Heart right ventricle (tissue), 16 donors: ENCODE data around the gene CFAP299. TPM values are rescaled to one million over a fixed set of nuclear protein-coding genes. Genes with fewer than 3 reads are reported as not detected.
A peak's percentile ranks its signal among the peaks of the same experiment; 100 is the strongest.

Experiments used
- ATAC-seq, 8 donors: fragments of 200-7000 bp; cut with Tn5 transposase; one replicate each; pipeline ENCODE4 v1.9.1; 2020; ENCODE audit warnings: mild to moderate bottlenecking in 8 of 8, moderate library complexity in 8 of 8, moderate number of reproducible peaks in 1 of 8
- DNase-seq, 2 donors: peaks; one replicate each; pipeline ENCODE4 v3.0.0-alpha.2; 2020
- H3K27ac ChIP-seq, 10 donors: fragments of 200-600 bp; sonication (generic) in 2 of 10; one replicate each; pipeline versions ENCODE4 v1.5.0 to v1.8.0; 2020 to 2022; ENCODE audit warnings: mild to moderate bottlenecking in 3 of 10
- H3K27me3 ChIP-seq, 7 donors: fragments of 200-600 bp; one replicate each; pipeline ENCODE4 v1.8.0; 2021 to 2022; ENCODE audit warnings: mild to moderate bottlenecking in 2 of 7
- H3K36me3 ChIP-seq, 9 donors: fragments of 200-600 bp; sonication (generic) in 1 of 9; one replicate each; pipeline versions ENCODE4 v1.5.0 to v1.8.0; 2020 to 2022; ENCODE audit warnings: mild to moderate bottlenecking in 2 of 9
- H3K4me1 ChIP-seq, 9 donors: fragments of 200-600 bp; sonication (generic) in 1 of 9; one replicate each; pipeline versions ENCODE4 v1.5.0 to v1.8.0; 2020 to 2022; ENCODE audit warnings: mild to moderate bottlenecking in 4 of 9
- H3K4me3 ChIP-seq, 10 donors: fragments of 200-600 bp; sonication (generic) in 2 of 10; one replicate each; pipeline versions ENCODE4 v1.5.0 to v1.8.0; 2020 to 2022; ENCODE audit warnings: mild to moderate bottlenecking in 7 of 10, moderate library complexity in 2 of 10
- H3K9me3 ChIP-seq, 11 donors: fragments of 200-600 bp in 10 of 11; sonication (generic) in 2 of 11; one replicate each; pipeline versions ENCODE4 v1.5.0 to v1.8.0; 2013 to 2022; ENCODE audit warnings: mild to moderate bottlenecking in 2 of 11, control low read depth in 1 of 11, moderate library complexity in 1 of 11
- WGBS, 2 donors: extraction: QIAGEN DNeasy Blood & Tissue Kit; methylation state at CpG; one replicate each; pipeline ENCODE4 v1.1.7; 2013; ENCODE audit warnings: inconsistent platforms in 1 of 2; 5-methylcytosine and 5-hydroxymethylcytosine counted together
- intact Hi-C, 10 donors: fragments of 100-400 bp; cut with DNase I; formaldehyde crosslinking; loops; one replicate each; pipeline versions ENCODE4 v1.11.1 to v1.14.2; 2022
- polyA plus RNA-seq, 2 donors: library from polyadenylated mRNA; stranded (reverse); fragments of 200-250 nt; gene quantifications; one replicate each; pipeline ENCODE4 v1.2.3, GENCODE V29; 2013
- total RNA-seq, 10 donors: library from RNA; stranded (reverse); fragmentation: NEBNext Ultra II Directional in 3 of 10; extraction: Animal tissue kit (Norgen Biotek cat#: 25700) in 3 of 10; gene quantifications; one replicate each; pipeline versions ENCODE4 v1.2.1 to v1.2.4, GENCODE V29; 2021 to 2023
- TF ChIP-seq, protein P1 (sequence below), 9 donors: fragments of 200-600 bp; sonication (generic) in 2 of 9; IDR thresholded peaks; one replicate each; pipeline versions ENCODE4 v1.5.0 to v1.8.0; 2021 to 2022; ENCODE audit warnings: antibody characterized with exemption in 9 of 9, mild to moderate bottlenecking in 5 of 9, moderate library complexity in 1 of 9
- donor health status: Arrhythmogenic right ventricular cardiomyopathy.
- donor health status: ischemic (EF 13 %, LVEDD 7.1; RV severe dilation, severe dysfunction).
- donor health status: healthy with polysubstance abuse.
- donor health status: DM: no; HTN: yes; CAD: no.
- donor health status: DM: no; HTN: no; CAD: no.
- donor health status: ischemic (EF 25% LVEDD 6.9; RV normal size, moderate dysfunction).
- donor health status: ischemic (EF 25% LVEDD 5.7; RV mildly dilated, moderate dysfunction).
- donor health status: healthy.
- donor health status: DM: yes; HTN: yes; CAD: no.
- donor health status: Ischemic cardiomyopathy.
- donor health status: ischemic (EF 35%, LVEDD 5.7; RV mildly dilated, moderate dysfunction).
- donor health status: nonischemic (EF 11% LVEDD 7.7; RV severe dilation, severe dysfunction).
- donor health status: DM: yes; HTN: yes; CAD: no.
- donor health status: PGD.
- donor health status: ischemic (EF 29% LVEDD 5.4; RV normal size, mild dysfunction).
- donor health status: nonischemic (EF 23%, LVEDD 6.1; RV moderate dilation, normal function).

CFAP299 gene
- total and polyA plus RNA-seq, 12 donors = 0.93 TPM; not detected in 11

GRCh38 chr4:80967346-80967745 is 631.8 kb downstream of the CFAP299 start:
- no peaks in the 10 kb centered on the region for H3K4me1 ChIP-seq
- ATAC-seq (no peak), DNase-seq (no peak)
- H3K9me3 ChIP-seq = peaks cover 0 to 4% (median 0%) of the 10 kb centered on the region in 11 donors
- no peaks in the 10 kb centered on the region for H3K27me3 ChIP-seq
- intact Hi-C loops = no loop called here
- no peaks in the 10 kb centered on the region for H3K36me3 ChIP-seq
- no peak overlapping the region for H3K27ac ChIP-seq
- no peak overlapping the region for H3K4me3 ChIP-seq
- 83% methylated on average over 4 of the region's 4 CpGs for WGBS, 2 donors
- TF ChIP-seq, protein P1, sequence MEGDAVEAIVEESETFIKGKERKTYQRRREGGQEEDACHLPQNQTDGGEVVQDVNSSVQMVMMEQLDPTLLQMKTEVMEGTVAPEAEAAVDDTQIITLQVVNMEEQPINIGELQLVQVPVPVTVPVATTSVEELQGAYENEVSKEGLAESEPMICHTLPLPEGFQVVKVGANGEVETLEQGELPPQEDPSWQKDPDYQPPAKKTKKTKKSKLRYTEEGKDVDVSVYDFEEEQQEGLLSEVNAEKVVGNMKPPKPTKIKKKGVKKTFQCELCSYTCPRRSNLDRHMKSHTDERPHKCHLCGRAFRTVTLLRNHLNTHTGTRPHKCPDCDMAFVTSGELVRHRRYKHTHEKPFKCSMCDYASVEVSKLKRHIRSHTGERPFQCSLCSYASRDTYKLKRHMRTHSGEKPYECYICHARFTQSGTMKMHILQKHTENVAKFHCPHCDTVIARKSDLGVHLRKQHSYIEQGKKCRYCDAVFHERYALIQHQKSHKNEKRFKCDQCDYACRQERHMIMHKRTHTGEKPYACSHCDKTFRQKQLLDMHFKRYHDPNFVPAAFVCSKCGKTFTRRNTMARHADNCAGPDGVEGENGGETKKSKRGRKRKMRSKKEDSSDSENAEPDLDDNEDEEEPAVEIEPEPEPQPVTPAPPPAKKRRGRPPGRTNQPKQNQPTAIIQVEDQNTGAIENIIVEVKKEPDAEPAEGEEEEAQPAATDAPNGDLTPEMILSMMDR (IDR thresholded peaks at IDR 0.05) = no peak

DNA sequence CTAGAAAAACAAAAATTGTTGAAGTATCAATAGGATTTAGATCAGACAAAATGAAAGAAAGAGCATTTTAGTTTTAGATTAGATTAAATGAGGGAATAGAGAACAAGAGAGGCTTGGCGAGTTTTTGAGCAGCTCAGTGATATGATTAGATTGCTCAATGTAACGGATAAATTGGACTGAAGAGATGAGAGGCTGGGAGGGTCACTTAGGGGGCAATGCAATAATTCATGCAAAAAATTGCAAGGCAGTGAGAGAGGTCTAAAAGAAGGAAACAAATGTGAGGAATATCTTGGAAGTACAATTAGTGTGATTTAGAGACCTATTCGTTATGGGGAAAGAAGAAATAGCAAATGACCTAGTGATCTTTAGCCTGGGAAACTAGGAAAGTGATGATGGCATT is 644.7 kb downstream of the CFAP299 start:
- TF ChIP-seq, protein P1 (IDR thresholded peaks at IDR 0.05) = no peak
- DNase-seq (no peak), ATAC-seq (no peak)
- intact Hi-C loops = no loop called here
- Histone ChIP-seq H3K27me3 (peaks cover 0 to 20% (median 0%) of the 10 kb centered on the region in 7 donors), H3K36me3 (no peaks in the 10 kb centered on the region), H3K4me3 (no peak overlapping the region), H3K9me3 (no peaks in the 10 kb centered on the region), H3K4me1 (no peaks in the 10 kb centered on the region), H3K27ac (no peak overlapping the region)
- 70 to 74% methylated on average over 3 of the region's 3 CpGs for WGBS, 2 donors

- Histone ChIP-seq H3K9me3 (no peaks in the 10 kb centered on the region), H3K4me3 (no peak overlapping the region), H3K27ac (no peak overlapping the region), H3K4me1 (no peaks in the 10 kb centered on the region), H3K36me3 (no peaks in the 10 kb centered on the region), H3K27me3 (peaks cover 0 to under 1% (median 0%) of the 10 kb centered on the region in 7 donors)
- TF ChIP-seq, protein P1 (IDR thresholded peaks at IDR 0.05) = no peak
- DNase-seq (no peak), ATAC-seq (no peak)
- intact Hi-C loops = loop anchor here in 2 of 10 donors (5.0 kb wide), 2 partner anchors 619 to 624 kb away; no protein-coding TSS in a partner anchor
These were observed 650.5 kb downstream of the CFAP299 start for GRCh38 chr4:80986011-80986410.

- WGBS, 2 donors = 3 to 9% methylated on average over 2 of the region's 2 CpGs
- no peak for ATAC-seq
- TF ChIP-seq, protein P1 (IDR thresholded peaks at IDR 0.05) = peak in 8 of 9 donors; percentile 28 to 70 (median 64)
These were observed 654.5 kb downstream of the CFAP299 start for GRCh38 chr4:80989921-80990544.

More at GRCh38 chr4:80989921-80990544, 654.5 kb downstream of the CFAP299 start:
- no peaks in the 10 kb centered on the region for H3K9me3 ChIP-seq
- H3K4me3 ChIP-seq = no peak overlapping the region
- no peaks in the 10 kb centered on the region for H3K36me3 ChIP-seq
- H3K27me3 ChIP-seq = peaks cover 0 to 4% (median 0%) of the 10 kb centered on the region in 7 donors
- intact Hi-C loops = loop anchor here in 9 of 10 donors (2.0 to 10.0 kb wide), 5 partner anchors 623 to 629 kb away; no protein-coding TSS in a partner anchor
- peak in 1 of 2 donors; percentile 6 for DNase-seq
- H3K27ac ChIP-seq = no peak overlapping the region
- H3K4me1 ChIP-seq = no peaks in the 10 kb centered on the region
